DMS79 (cell line): ENCODE data around the gene FBXO31.

Source experiments
- DNase-seq: peaks from one replicate; lab custom pipeline; 2025; lab: John Stamatoyannopoulos, UW

The FBXO31 gene

GRCh38 chr16:87309620-87310525 lies 73.7 kb downstream of the FBXO31 start:
- no peak for DNase-seq

- DNase-seq: no peak
These were observed 74.8 kb downstream of the FBXO31 start for GRCh38 chr16:87308826-87309225.

GRCh38 chr16:87306516-87306915 lies 77.1 kb downstream of the FBXO31 start:
- no peak for DNase-seq

GRCh38 chr16:87305505-87306391 lies 77.8 kb downstream of the FBXO31 start:
- DNase-seq: no peak

DNA sequence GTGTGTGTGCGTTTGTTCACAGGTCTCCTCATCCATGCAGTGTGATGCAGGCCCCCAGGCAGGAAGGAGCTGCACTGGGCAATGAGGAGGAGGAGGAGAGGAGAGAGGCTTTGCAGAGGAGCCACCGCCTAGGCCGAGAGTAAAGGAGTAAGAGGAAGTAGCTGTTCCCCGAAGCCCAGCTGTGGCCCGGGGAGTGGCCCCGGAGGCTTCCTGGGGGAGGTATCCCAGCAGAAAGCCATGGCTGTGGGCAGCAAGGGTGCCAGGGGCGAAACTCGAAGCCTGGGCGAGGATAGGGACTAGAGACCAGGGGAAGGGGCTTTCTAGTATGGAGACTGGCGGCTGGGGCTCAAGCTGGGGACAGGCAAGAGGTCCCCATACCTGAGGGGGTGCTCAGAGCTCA lies 78.6 kb downstream of the FBXO31 start:
- DNase-seq: no peak

- no peak for DNase-seq
These were observed 79.5 kb downstream of the FBXO31 start for GRCh38 chr16:87303962-87304521.

- no peak for DNase-seq
These were observed 80.1 kb downstream of the FBXO31 start for GRCh38 chr16:87303431-87303930.

GRCh38 chr16:87298857-87299465 lies 84.6 kb downstream of the FBXO31 start:
- no peak for DNase-seq

DNA sequence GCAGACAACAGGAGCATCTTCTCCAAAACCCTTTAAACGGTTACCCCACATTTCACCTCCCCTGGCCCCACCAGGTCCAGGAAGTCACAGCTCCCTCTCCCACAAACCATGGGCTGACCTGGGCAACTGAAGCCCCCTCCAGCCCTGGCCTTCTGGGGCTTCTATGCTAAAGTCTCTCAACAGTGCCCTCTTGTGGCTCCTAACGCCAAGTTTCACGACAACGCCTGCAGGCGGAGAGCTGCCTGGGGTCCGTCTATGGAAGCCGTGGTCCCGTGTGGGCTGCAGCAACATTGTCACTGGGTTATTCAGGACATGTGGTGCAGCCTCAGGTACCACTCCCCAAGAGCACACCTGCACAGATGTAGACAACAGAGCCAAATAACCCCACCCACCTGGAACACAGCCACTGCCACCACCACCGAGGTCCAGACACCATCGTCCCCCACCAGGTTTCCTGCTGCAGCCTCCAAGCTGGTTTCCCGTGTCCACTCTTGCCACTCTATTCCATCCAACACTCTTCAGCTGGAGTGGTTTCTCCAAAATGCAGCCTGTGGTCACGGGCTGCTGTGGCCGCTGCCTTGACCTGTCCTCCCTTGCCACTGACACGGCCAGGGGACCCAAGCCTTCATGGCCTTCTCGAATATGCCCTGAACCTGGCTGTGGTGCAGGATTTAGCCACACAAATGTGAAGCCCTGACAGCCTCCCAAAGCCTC lies 85.5 kb downstream of the FBXO31 start:
- DNase-seq: no peak

DNA sequence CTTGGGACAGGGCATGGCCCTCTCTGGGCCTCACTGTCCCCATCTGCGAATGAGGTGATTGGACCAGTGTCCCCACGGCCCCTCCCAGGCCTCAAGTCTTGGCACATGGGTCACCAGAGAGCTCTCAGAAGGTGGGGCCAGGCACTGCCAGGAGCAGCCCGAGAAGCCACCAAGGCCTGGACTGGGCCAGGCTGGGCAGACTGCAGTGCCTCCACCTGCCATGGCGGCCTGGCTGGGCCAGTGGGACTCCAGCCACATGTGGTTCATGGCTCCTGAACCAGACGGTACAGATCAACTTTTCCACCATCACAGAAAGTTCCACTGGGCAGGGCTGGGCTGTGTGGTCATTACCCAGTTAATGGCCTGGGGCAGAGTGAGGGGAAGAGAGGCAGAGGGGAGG lies 86.2 kb downstream of the FBXO31 start:
- DNase-seq: no peak

GRCh38 chr16:87295661-87296531 lies 87.7 kb downstream of the FBXO31 start:
- DNase-seq: no peak

GRCh38 chr16:87295259-87295658 lies 88.3 kb downstream of the FBXO31 start:
- no peak for DNase-seq

- no peak for DNase-seq
These were observed 89.6 kb downstream of the FBXO31 start for GRCh38 chr16:87293990-87294389.

DNA sequence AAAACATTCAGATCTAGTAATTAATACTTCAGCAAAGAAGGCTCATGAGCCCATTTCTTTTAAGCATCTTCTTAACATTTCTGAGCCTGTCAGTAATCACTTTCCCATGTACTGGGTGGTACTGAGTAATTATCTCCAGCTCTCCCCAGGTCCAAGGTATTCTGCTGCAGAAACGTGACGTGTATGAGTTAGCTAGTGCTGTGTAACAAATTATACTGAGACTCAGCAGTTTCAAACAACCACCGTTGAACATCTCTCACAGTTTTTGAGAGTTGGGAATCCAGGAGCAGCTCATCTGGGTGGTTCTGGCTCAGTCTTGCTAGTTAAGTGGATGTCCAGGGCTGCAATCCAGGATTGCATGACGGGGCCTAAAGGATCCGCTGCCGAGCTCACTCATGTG lies 91.6 kb downstream of the FBXO31 start:
- no peak for DNase-seq

DNA sequence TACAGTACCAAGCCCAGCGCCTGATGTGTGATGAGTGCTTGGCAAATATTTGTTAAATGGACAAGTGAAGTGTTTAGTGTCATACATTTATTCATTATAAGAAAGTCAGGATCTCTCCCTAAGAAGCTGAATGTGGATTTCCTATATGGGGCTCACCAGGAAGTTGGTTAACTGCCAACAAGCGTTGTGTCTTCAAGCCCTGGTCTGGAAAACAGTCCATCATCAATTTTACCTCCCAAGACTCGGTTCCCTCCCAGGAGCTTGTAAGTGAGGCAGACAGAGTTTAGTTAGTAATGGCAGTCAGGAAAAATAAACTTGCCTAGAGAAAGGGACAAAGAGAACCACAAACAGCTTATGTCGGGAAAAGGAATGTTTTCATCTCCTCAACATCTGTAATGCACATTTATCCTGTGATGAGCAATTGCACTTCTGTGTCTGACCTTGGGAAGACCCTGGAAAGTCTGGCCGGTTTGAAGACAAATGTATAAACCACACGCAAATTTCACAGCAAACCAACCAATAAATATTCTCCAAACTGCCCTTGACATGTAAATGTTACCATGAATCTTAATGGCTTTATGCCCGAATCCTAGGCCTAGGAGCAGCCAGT lies 94.7 kb downstream of the FBXO31 start:
- DNase-seq: no peak

GRCh38 chr16:87286839-87287626 lies 96.5 kb downstream of the FBXO31 start:
- DNase-seq: no peak

DNA sequence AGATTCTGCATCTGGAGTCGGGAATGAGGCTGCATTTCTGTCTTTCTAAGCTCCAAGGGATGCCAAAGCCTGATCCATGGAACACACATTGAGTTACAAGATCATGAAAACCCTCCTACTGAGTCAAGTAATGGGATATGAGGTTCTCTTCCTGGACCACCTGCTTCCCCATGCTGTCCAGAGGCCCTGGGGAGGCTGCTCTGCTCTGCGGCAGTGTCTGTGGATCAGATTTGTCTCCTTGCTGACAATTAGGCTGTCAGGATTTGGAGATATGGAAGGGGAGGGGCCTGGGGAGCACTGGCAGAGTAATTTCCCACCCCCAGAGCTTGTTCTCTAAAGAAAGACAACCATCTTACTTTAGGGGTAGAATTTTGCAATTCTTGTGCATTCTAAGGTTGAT lies 99.4 kb downstream of the FBXO31 start:
- DNase-seq: no peak

- no peak for DNase-seq
These were observed 104.4 kb downstream of the FBXO31 start for GRCh38 chr16:87279094-87279658.
